HepG2 (cell line): Measurements from ENCODE around the gene BTBD7. TPM values are rescaled to one million over a fixed set of nuclear protein-coding genes. Genes with fewer than 3 reads are reported as not detected.
A peak's percentile ranks its signal among the peaks of the same experiment; 100 is the strongest.

ENCODE experiments used
- ASH2L ChIP-seq: fragments of 300-600, 200-600 bp; sonication (generic); IDR thresholded peaks from 2 replicates; pipeline ENCODE4 v1.7.0; 2017; ENCODE audit warnings: low read depth, mild to moderate bottlenecking, moderate library complexity, mixed read lengths, low read length; ENCODE audit not compliant: insufficient read length
- BHLHE40 ChIP-seq: IDR thresholded peaks from 2 replicates; pipeline ENCODE4 v1.6.1; 2011; ENCODE audit warnings: low read length, improper control_type of control experiment
- CSRNP1 ChIP-seq: sonication (generic); formaldehyde crosslinking; IDR thresholded peaks from 2 replicates; pipeline ENCODE4 v1.8.1; 2023; ENCODE audit warnings: mild to moderate bottlenecking, missing genetic modification reagents
- DMAP1 ChIP-seq: IDR thresholded peaks from 2 replicates; pipeline ENCODE4 v1.6.1; 2016
- GMEB1 ChIP-seq: sonication (generic); formaldehyde crosslinking; IDR thresholded peaks from 2 replicates; pipeline ENCODE4 v1.5.1; 2020; ENCODE audit warnings: missing genetic modification reagents, mild to moderate bottlenecking, borderline replicate concordance
- IRX3 ChIP-seq: sonication (generic); formaldehyde crosslinking; IDR thresholded peaks from 2 replicates; pipeline ENCODE4 v1.8.1; 2023; ENCODE audit warnings: mild to moderate bottlenecking, low read depth, missing genetic modification reagents, borderline replicate concordance
- KDM5A ChIP-seq: fragments of 200-600 bp; sonication (generic); IDR thresholded peaks from 2 replicates; pipeline ENCODE4 v1.7.0; 2018; ENCODE audit warnings: antibody characterized with exemption, mild to moderate bottlenecking, low read length, borderline replicate concordance
- KLF15 ChIP-seq: sonication (generic); formaldehyde crosslinking; IDR thresholded peaks from 2 replicates; pipeline ENCODE4 v1.8.1; 2023; ENCODE audit warnings: borderline replicate concordance, mild to moderate bottlenecking, inconsistent platforms, missing genetic modification reagents, mixed read lengths
- KLF6 ChIP-seq: IDR thresholded peaks from 2 replicates; pipeline ENCODE4 v1.8.0; 2016; ENCODE audit warnings: missing biosample characterization, missing genetic modification reagents
- PTBP1 ChIP-seq: fragments of 200-400 bp; formaldehyde crosslinking; IDR thresholded peaks from 2 replicates; pipeline ENCODE4 v1.6.1; 2018; ENCODE audit warnings: low read length, low read depth; ENCODE audit not compliant: poor library complexity, severe bottlenecking
- SOX6 ChIP-seq, 2 experiments: fragments of 450-650 bp in 1 of 2; sonication (generic) in 1 of 2; formaldehyde crosslinking in 1 of 2; IDR thresholded peaks; 2 replicates each; pipeline versions ENCODE4 v1.4.0 to v1.6.1; 2017 to 2020; ENCODE audit warnings: antibody characterized with exemption in 1 of 2, mild to moderate bottlenecking in 1 of 2, missing genetic modification reagents in 1 of 2
- TFE3 ChIP-seq: IDR thresholded peaks from 2 replicates; pipeline ENCODE4 v1.6.1; 2016
- XRCC5 ChIP-seq: fragments of 200-400 bp; formaldehyde crosslinking; optimal IDR thresholded peaks from 2 replicates; pipeline ENCODE3; 2017; ENCODE audit warnings: mild to moderate bottlenecking, low read length
- ZNF121 ChIP-seq: sonication (generic); formaldehyde crosslinking; IDR thresholded peaks from 2 replicates; pipeline ENCODE4 v1.5.0; 2020; ENCODE audit warnings: mild to moderate bottlenecking, missing genetic modification reagents
- ZNF138 ChIP-seq: sonication (generic); formaldehyde crosslinking; IDR thresholded peaks from 2 replicates; pipeline ENCODE4 v1.5.0; 2020; ENCODE audit warnings: mild to moderate bottlenecking, low read depth, missing genetic modification reagents
- ZNF564 ChIP-seq: sonication (generic); formaldehyde crosslinking; IDR thresholded peaks from 2 replicates; pipeline ENCODE4 v1.8.1; 2023; ENCODE audit warnings: mild to moderate bottlenecking, missing genetic modification reagents
- ZNF672 ChIP-seq: sonication (generic); formaldehyde crosslinking; IDR thresholded peaks from 2 replicates; pipeline ENCODE4 v1.8.1; 2022; ENCODE audit warnings: missing genetic modification reagents
- ZNF770 ChIP-seq: sonication (generic); formaldehyde crosslinking; IDR thresholded peaks from 2 replicates; pipeline ENCODE4 v1.5.0; 2020; ENCODE audit warnings: mild to moderate bottlenecking, missing genetic modification reagents
- polyA plus RNA-seq, 8 experiments: library from polyadenylated mRNA; depleted of rRNA in 3 of 8; stranded (reverse) in 7 of 8; unstranded in 1 of 8; fragments of >200 nt; fragmentation: Illumina TruSeq in 4 of 8; extraction: Trizol in 4 of 8; gene quantifications; 2 replicates each; pipeline versions ENCODE4 v1.2.1 to v1.2.3, GENCODE V29; 2011 to 2016; ENCODE audit warnings: low read depth in 4 of 8, missing spikeins in 1 of 8, mixed read lengths in 1 of 8; ENCODE audit not compliant: insufficient read depth in 1 of 8
- total RNA-seq, 5 experiments: library from RNA; depleted of rRNA; stranded (reverse); fragments of >200 nt; fragmentation: Illumina TruSeq; extraction: Trizol; gene quantifications; 2 replicates each; pipeline ENCODE4 v1.2.3, GENCODE V29; 2016; ENCODE audit warnings: low read depth in 1 of 5

The BTBD7 gene
- total and polyA plus RNA-seq, 2 of the 13 experiments (the other 11 are each of a cell fraction or from before 2014, with no cell fraction given): 11.6 to 15.2 TPM

- 0 out of 2 replicates have a peak, but pooled peaks have one; percentile 28 for TF ChIP-seq ZNF121 (CRISPR knock-in tag)
- peak; percentile 41; the same call in 1 of the 2 replicates for TF ChIP-seq KLF6 (CRISPR knock-in tag)
- peak; percentile 63 for TF ChIP-seq BHLHE40
- peak; percentile 48; the same call in 1 of the 2 replicates for TF ChIP-seq DMAP1 (CRISPR knock-in tag)
- TF ChIP-seq PTBP1: no peak
- peak; percentile 4; the same call in 1 of the 2 replicates for TF ChIP-seq TFE3 (CRISPR knock-in tag)
- TF ChIP-seq IRX3 (CRISPR knock-in tag): peak; percentile 58; the same call in 1 of the 2 replicates
- TF ChIP-seq KDM5A: 0 out of 2 replicates have a peak, but pooled peaks have one; percentile 58
- peak; percentile 29; the same call in 1 of the 2 replicates for TF ChIP-seq ZNF672 (CRISPR knock-in tag)
- TF ChIP-seq KLF15: peak; percentile 84; the same call in 1 of the 2 replicates
- 0 out of 2 replicates have a peak, but pooled peaks have one; percentile 5 for TF ChIP-seq ZNF770 (CRISPR knock-in tag)
- peak; percentile 92 for TF ChIP-seq GMEB1 (CRISPR knock-in tag)
- TF ChIP-seq CSRNP1 (CRISPR knock-in tag): peak; percentile 87; the same call in 1 of the 2 replicates
- TF ChIP-seq ZNF138: no peak
- TF ChIP-seq ZNF564 (CRISPR knock-in tag): 0 out of 2 replicates have a peak, but pooled peaks have one; percentile 54
- TF ChIP-seq SOX6 (IDR thresholded peaks at IDR 0.05): no peak
- peak; percentile 46; the same call in 1 of the 2 replicates for TF ChIP-seq SOX6 (CRISPR knock-in tag; IDR thresholded peaks at IDR 0.05)
- TF ChIP-seq ASH2L: peak; percentile 86
- peak; percentile 88 for TF ChIP-seq XRCC5
These were observed at the start of gene BTBD7 (continued) for GRCh38 chr14:93332853-93333630.
